HAP-1 (cell line): ENCODE measurements around the gene RPUSD1.

Experiments
- DNase-seq, 2 experiments: peaks; one replicate each; pipeline ENCODE4 v3.0.0-alpha.2; 2016 to 2020; ENCODE audit warnings: low spot score in 2 of 2
- H3K27me3 ChIP-seq: fragments of 250-450 bp; sonication (Bioruptor Pico); 2 replicates; pipeline ENCODE4 v1.5.1; 2020; ENCODE audit warnings: low read depth, mild to moderate bottlenecking, moderate library complexity
- H3K36me3 ChIP-seq: fragments of 250-450 bp; sonication (Bioruptor Pico); replicated peaks from 2 replicates; pipeline ENCODE4 v1.5.1; 2020; ENCODE audit warnings: mild to moderate bottlenecking
- H3K4me1 ChIP-seq: fragments of 250-450 bp; sonication (Bioruptor Pico); 2 replicates; pipeline ENCODE4 v1.5.1; 2020; ENCODE audit warnings: mild to moderate bottlenecking
- H3K4me3 ChIP-seq: fragments of 250-450 bp; sonication (Bioruptor Pico); 2 replicates; pipeline ENCODE4 v1.5.1; 2020; ENCODE audit warnings: mild to moderate bottlenecking, moderate library complexity
- H3K9me3 ChIP-seq: fragments of 250-450 bp; sonication (Bioruptor Pico); 2 replicates; pipeline ENCODE4 v1.5.1; 2020; ENCODE audit warnings: mild to moderate bottlenecking, moderate library complexity
- in situ Hi-C: fragments of 300-500 bp; cut with MboI; formaldehyde crosslinking; loops from 3 replicates; pipeline ENCODE4 v1.14.3; 2020; ENCODE audit warnings: low sequenced_read_pairs, inconsistent platforms, mixed read lengths

RPUSD1 gene

DNA sequence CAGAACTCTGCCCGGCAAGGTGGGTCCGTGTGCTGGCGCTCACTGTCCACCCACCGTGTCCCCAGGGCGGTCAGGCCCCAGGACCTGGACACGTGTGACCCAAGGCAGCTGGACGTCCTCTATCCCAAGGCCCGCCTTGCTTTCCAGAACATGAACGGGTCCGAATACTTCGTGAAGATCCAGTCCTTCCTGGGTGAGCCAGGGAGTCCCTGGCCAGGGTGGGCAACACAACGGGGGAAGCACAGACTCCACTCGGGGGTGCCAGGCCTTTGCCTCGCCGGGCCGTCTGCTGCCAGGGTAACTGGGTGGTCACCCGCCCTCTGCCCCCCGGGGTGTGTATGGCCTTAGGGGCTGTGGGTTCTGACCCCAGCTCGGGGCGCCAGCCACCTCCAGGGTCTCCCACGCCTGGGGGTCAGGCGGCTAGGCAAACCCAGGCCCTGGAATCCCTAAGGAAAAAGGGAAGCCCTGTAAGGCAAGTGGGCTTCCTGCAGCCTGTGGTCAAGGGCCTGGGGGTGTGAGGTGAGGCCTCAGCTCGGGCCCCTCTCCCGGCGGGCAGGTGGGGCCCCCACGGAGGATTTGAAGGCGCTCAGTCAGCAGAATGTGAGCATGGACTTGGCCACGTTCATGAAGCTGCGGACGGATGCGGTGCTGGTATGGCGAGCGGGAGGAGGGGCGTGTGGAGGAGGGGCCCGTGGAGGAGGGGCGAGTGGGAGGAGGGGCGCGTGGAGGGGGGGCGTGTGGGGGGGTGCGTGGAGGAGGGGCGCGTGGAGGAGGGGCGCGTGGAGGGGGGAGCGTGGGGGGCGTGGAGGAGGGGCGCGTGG lies 21.2 kb downstream of the RPUSD1 start:
- Histone ChIP-seq H3K9me3 (no peaks in the 10 kb centered on the region), H3K4me3 (no peak overlapping the region), H3K36me3 (no peaks in the 10 kb centered on the region), H3K4me1 (no peaks in the 10 kb centered on the region), H3K27me3 (no peaks in the 10 kb centered on the region)
- no peak for DNase-seq
- in situ Hi-C loops, result no loop called here

DNA sequence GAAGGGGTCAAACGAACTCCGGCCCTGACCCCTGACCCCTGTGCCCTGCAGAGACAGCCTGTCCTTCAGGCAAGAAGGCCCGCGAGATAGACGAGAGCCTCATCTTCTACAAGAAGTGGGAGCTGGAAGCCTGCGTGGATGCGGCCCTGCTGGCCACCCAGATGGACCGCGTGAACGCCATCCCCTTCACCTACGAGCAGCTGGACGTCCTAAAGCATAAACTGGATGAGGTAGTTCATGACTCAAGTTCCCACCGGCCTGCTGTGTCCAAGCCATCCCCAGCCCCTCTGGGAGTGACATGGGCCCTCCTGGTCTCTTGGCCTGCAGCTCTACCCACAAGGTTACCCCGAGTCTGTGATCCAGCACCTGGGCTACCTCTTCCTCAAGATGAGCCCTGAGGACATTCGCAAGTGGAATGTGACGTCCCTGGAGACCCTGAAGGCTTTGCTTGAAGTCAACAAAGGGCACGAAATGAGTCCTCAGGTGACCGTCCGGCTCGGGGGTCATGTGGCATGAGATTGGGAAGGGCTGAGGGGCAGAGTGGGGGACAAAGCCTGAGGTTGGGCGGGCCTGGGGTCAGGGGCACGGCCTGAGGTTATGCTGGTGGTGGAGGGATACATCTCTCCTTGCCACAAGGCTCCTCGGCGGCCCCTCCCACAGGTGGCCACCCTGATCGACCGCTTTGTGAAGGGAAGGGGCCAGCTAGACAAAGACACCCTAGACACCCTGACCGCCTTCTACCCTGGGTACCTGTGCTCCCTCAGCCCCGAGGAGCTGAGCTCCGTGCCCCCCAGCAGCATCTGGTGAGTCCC lies 22.0 kb downstream of the RPUSD1 start:
- H3K36me3 ChIP-seq, result no peaks in the 10 kb centered on the region
- no peaks in the 10 kb centered on the region for H3K4me1 ChIP-seq
- no peaks in the 10 kb centered on the region for H3K27me3 ChIP-seq
- no peaks in the 10 kb centered on the region for H3K9me3 ChIP-seq
- in situ Hi-C loops, result no loop called here
- DNase-seq, result no peak
- no peak overlapping the region for H3K4me3 ChIP-seq

DNA sequence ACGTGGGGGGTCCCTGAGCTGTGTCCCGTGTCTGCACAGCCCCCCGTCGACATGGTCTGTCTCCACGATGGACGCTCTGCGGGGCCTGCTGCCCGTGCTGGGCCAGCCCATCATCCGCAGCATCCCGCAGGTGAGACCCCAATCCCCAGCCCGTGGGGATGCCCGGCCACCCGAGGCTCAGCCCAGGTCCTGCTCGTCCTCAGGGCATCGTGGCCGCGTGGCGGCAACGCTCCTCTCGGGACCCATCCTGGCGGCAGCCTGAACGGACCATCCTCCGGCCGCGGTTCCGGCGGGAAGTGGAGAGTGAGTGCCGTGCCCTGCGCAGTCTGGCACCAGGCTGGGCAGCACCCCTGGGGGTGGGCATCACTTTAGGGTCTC lies 22.7 kb downstream of the RPUSD1 start:
- Histone ChIP-seq H3K27me3 (no peaks in the 10 kb centered on the region), H3K4me1 (no peaks in the 10 kb centered on the region), H3K4me3 (no peak overlapping the region), H3K36me3 (no peaks in the 10 kb centered on the region), H3K9me3 (no peaks in the 10 kb centered on the region)
- in situ Hi-C loops, result no loop called here
- DNase-seq, result no peak

DNA sequence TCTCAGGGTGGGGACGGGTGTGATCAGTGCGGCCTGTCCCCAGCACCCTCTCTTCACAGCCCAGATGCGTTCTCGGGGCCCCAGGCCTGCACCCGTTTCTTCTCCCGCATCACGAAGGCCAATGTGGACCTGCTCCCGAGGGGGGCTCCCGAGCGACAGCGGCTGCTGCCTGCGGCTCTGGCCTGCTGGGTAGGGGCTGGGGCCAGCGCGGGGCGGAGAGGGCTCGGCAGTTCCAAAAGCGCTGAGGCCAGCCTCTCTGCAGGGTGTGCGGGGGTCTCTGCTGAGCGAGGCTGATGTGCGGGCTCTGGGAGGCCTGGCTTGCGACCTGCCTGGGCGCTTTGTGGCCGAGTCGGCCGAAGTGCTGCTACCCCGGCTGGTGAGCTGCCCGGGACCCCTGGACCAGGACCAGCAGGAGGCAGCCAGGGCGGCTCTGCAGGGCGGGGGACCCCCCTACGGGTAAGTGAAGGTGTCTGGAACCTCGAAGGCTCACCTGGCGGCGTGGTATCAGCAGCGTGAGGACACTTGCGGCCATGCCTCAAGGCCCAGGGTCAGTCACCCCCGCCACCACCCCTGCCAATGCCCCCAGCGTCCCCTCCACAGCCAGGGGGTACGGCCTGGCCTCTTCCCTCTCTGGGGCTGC lies 23.2 kb downstream of the RPUSD1 start:
- H3K9me3 ChIP-seq, result no peaks in the 10 kb centered on the region
- H3K36me3 ChIP-seq, result no peaks in the 10 kb centered on the region
- no peaks in the 10 kb centered on the region for H3K27me3 ChIP-seq
- no peak for DNase-seq
- H3K4me1 ChIP-seq, result no peaks in the 10 kb centered on the region
- no peak overlapping the region for H3K4me3 ChIP-seq
- in situ Hi-C loops, result no loop called here

DNA sequence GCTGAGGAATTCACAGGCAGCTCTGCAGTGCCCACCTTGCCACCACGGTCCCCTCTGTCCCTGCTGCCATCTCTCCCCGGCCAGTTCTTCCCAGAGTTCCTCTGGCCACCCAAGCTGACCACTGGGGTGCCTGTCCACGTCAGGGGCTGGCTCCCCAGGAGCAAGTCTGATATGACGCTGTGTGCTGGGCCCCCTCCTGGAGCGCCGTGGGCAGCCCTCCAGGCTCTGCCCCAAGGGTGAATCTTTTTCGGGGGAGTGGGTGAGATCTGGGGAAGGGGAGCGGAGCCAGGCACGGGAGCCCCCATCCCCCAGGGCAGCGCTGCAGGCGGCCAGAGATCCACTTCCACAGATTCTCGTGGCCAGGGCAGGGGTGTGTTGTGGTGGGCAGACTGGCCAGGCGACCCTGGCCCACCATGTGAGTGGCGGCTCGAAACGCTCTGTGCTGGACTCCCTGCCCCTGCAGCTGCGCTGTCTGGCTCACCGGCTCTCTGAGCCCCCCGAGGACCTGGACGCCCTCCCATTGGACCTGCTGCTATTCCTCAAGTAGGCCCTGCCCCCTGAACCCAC lies 23.9 kb downstream of the RPUSD1 start:
- in situ Hi-C loops, result no loop called here
- no peaks in the 10 kb centered on the region for H3K4me1 ChIP-seq

DNA sequence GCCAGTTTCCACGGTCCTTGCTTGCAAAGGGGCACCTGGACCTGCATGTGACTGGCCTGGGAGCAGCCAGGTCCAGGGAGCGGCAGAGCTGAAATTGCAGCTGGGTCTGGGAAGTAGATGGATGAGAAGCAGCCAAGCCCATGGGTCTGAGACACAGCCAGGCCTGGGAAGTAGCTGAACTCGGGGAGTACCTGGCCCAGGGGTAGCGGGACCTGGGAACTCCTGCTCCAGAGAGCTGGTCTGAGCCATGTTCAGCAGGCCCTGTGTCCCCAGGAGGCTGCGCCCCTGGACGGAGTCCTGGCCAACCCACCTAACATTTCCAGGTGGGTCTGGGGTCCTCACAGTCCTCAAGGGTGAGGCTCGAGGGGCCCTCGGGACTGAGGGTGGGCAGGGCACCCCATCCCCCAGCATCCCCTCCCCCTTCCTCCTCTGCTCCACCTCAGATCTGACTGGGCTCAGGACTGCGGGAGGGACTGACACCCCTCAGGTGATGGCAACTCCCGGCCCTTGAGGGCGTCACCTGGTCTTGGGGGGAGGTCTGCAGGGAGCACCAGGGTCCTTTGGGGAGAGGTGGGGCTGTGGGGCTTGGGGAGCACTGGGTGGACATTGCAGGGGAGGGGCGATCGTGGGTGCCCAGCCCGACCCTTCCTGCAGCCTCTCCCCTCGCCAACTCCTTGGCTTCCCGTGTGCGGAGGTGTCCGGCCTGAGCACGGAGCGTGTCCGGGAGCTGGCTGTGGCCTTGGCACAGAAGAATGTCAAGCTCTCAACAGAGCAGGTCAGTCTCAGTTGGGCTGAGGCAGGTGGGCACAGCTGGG lies 24.6 kb downstream of the RPUSD1 start:
- H3K4me1 ChIP-seq, result no peaks in the 10 kb centered on the region
- in situ Hi-C loops, result no loop called here
- no peak overlapping the region for H3K4me3 ChIP-seq
- DNase-seq, result no peak
- no peaks in the 10 kb centered on the region; the same call in 1 of the 2 replicates for H3K36me3 ChIP-seq
- no peaks in the 10 kb centered on the region for H3K27me3 ChIP-seq
- H3K9me3 ChIP-seq, result no peaks in the 10 kb centered on the region

More for the DNA sequence above, 23.9 kb downstream of the RPUSD1 start:
- H3K36me3 ChIP-seq, result no peaks in the 10 kb centered on the region; the same call in 1 of the 2 replicates
- H3K9me3 ChIP-seq, result no peaks in the 10 kb centered on the region
- no peaks in the 10 kb centered on the region for H3K27me3 ChIP-seq
- no peak overlapping the region for H3K4me3 ChIP-seq
- DNase-seq, result no peak

DNA sequence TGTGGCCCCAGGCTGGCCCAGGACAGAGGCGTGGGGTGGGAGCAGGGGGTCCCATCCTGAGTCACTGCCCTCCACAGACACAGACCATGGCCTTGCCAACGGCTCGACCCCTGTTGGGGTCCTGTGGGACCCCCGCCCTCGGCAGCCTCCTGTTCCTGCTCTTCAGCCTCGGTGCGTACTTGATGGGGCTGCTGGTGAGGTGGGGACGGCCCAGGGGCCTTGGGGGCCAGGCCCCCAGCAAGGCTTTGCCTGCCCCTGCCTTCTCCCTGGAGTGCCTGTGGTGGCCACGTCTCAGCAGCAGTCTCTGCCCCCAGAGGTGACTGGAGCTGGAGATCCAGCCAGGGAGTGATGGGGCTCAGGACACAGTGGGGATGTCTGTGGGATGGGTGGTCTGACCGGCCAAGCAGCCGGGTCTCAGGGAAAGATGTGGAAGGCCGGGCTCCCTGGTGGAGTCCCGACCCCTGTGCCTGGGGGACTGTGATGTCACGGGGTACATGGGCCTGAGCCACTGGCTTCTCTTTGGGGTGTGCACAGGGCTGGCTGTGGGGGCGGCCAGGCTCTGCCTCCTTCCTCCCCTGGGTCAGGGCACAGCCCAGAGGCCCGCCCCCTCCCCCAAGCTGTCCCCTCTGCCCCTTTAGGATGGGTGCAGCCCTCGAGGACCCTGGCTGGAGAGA lies 25.4 kb downstream of the RPUSD1 start:
- Histone ChIP-seq H3K9me3 (no peaks in the 10 kb centered on the region), H3K4me1 (0 out of 2 replicates have a peak, but pooled peaks cover 2% of the 10 kb centered on the region), H3K36me3 (no peaks in the 10 kb centered on the region; the same call in 1 of the 2 replicates), H3K27me3 (no peaks in the 10 kb centered on the region), H3K4me3 (no peak overlapping the region)
- no peak for DNase-seq
- in situ Hi-C loops, result no loop called here

DNA sequence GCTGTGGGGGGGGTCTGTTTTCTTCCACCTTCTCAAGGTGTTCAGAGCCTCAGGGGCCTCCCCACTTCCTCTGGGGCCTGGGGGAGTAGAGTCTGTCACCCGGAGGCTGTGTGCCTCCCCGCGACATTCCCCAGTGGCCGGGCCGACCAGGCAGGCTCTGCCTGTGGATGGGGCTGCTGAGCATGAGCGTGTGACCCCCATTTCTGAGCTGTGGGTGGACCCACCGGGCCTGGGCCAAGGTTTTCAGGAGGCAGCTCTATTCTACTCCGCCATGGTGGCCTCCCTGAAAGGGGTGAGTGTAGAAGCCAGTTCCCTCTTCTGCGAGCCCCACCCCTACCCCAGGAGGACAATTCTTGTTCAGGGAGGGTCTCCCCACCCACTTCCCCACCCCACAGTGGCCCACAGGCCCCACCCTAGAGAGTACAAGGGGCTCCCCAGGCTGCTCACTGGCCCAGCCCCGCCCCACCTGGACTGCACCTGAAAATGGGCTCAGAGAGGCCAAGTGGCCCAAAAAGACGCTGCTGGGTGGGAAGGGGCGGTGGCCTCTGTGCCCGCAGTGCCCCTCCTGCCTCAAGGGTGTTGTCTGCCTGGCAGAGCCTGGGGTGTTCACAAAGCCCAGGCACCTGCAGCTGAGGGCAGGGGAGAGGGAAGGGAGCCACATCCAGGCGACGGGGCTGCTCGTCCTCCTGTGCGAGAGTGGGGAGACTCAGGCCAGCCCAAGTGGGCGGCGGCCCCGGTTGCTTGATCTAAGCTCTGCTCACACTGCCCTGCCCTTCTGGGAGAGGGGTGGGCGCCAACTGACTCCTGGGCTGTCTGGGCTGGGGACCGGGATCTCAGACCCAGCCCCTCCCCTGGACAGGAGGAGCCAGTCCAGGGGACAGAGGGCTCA lies 26.3 kb downstream of the RPUSD1 start:
- no peaks in the 10 kb centered on the region for H3K27me3 ChIP-seq
- H3K36me3 ChIP-seq, result no peaks in the 10 kb centered on the region; the same call in 1 of the 2 replicates
- in situ Hi-C loops, result no loop called here
- H3K9me3 ChIP-seq, result no peaks in the 10 kb centered on the region
- no peak for DNase-seq
- peaks cover 5% of the 10 kb centered on the region; the same call in 1 of the 2 replicates for H3K4me1 ChIP-seq
- no peak overlapping the region for H3K4me3 ChIP-seq

DNA sequence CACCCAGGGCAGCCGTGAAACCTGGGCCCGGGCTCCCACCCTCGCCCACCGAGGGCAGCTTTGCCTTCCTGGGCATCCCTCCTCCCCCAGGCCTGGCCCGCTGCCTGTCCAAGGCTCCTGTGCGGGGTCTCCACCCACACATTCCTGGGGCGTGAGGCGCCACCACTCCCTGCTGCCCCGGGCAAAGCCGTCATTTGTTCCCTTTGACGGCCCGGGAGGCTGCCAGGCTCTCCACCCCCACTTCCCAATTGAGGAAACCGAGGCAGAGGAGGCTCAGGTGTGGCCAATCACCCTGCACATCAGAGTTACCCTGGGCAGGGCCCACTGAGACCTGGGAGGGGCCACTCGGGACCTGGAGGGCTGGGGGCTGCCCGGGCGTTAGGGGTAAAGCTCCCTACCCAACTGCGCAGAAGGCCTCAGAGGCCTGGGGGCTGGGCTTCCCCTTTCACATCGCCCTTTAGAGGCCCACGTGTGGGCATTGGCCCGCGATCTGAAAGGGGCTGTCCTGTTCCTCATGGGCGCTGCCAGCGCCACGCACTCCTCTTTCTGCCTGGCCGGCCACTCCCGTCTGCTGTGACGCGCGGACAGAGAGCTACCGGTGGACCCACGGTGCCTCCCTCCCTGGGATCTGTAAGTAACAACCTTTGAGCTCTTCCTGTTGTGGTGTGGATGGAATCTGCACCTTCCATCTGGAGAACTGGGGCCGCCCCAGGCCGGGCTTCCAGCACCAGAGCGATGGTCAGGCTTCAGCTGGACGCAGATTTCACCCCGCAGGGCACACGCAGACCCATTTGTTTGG lies 27.4 kb downstream of the RPUSD1 start, which contains the start of gene MSLN:
MSLN (plus strand) TSS at position 190 of the 799 bp plus-strand sequence. CDS start 1,947 bp downstream, outside the sequence.
- H3K27me3 ChIP-seq, result no peaks in the 10 kb centered on the region
- peaks cover 5% of the 10 kb centered on the region; the same call in 1 of the 2 replicates for H3K4me1 ChIP-seq
- H3K4me3 ChIP-seq, result no peak within 1 kb of the TSS
- DNase-seq, result no peak
- in situ Hi-C loops, result no loop called here
- H3K9me3 ChIP-seq, result no peaks in the 10 kb centered on the region; the same call in 1 of the 2 replicates
- H3K36me3 ChIP-seq, result no peaks in the 10 kb centered on the region; the same call in 1 of the 2 replicates

DNA sequence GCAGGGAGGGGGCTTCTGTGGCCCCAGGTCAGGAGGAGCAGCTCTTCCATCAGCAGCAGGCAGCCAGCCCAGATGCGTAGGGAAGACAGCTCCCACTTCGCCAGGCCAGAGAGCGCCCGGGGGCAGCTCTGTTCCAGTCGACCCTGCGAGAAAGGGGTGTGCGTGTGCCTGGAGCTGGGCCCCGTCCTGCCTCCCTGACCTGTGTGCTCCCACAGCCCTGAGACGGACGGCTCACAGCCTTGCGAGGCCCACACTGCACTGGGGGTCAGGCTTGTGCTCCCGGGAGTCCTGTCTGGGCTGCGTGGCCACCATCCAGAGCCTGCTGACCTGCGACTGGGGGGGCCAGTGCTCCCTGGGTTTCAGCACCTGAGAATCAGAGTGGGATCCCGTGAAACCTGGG lies 28.1 kb downstream of the RPUSD1 start:
- Histone ChIP-seq H3K36me3 (no peaks in the 10 kb centered on the region; the same call in 1 of the 2 replicates), H3K27me3 (no peaks in the 10 kb centered on the region), H3K4me3 (no peak overlapping the region), H3K9me3 (no peaks in the 10 kb centered on the region; the same call in 1 of the 2 replicates), H3K4me1 (peaks cover 5% of the 10 kb centered on the region; the same call in 1 of the 2 replicates)
- no peak for DNase-seq
- in situ Hi-C loops, result no loop called here
